T-helper 1 cell treated with Interleukin-12 subunit alpha and Interleukin-12 subunit beta and Interleukin-4 antibody, amounts not matched to agents 30 ng/mL and 1 ng/mL, for 36 hours (primary cell): ENCODE results near the gene KRTAP4-11. TPM values are rescaled to one million over a fixed set of nuclear protein-coding genes. Genes with fewer than 3 reads are reported as not detected.
"Not testable (repeated sequence)": the region's sequence is repeated elsewhere in the genome, so short reads cannot be mapped to it uniquely, and the experiment has no call there.

Experiments
- intact Hi-C: fragments of 100-400 bp; cut with micrococcal nuclease; formaldehyde crosslinking; loops from one replicate; pipeline ENCODE4 v1.15.1; 2024
- total RNA-seq: library from RNA; stranded (reverse); gene quantifications from 2 replicates; pipeline ENCODE4 v1.2.3, GENCODE V29; 2022

Gene KRTAP4-11
- total RNA-seq, 1 donor from 2014 or later, result not detected

GRCh38 chr17:41125064-41125463 is 6.9 kb upstream of the KRTAP4-11 start:
- intact Hi-C loops, result no loop called here

- intact Hi-C loops, result not testable (repeated sequence)
Observed at GRCh38 chr17:41123991-41124371, 5.8 kb upstream of the KRTAP4-11 start, which contains the start of gene KRTAP4-12. TSS of gene KRTAP4-12 (minus strand) at chr17:41124182. CDS start at chr17:41124122, 60 bp downstream.

- intact Hi-C loops, result not testable (repeated sequence)
Observed at GRCh38 chr17:41123292-41123990, 5.3 kb upstream of the KRTAP4-11 start.

DNA sequence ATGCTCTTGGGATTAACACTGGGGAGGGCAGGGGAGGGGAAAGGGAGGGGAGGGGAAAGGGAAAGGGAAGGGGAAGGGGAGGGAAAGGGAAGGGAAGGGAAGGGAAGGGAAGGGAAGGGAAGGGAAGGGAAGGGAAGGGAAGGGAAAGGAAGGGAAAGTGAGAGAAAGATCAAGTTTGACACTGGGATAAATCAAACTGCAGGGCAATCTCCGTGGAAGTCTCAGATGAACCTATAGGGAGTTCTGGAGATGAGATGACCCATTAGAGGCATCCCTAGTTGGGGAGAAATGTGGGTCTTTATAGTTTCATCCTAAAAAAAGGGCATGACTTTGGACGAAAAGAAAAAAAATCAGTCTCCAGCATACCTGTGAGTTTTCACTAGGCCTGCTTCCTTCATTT is 3.6 kb upstream of the KRTAP4-11 start:
- intact Hi-C loops, result no loop called here

DNA sequence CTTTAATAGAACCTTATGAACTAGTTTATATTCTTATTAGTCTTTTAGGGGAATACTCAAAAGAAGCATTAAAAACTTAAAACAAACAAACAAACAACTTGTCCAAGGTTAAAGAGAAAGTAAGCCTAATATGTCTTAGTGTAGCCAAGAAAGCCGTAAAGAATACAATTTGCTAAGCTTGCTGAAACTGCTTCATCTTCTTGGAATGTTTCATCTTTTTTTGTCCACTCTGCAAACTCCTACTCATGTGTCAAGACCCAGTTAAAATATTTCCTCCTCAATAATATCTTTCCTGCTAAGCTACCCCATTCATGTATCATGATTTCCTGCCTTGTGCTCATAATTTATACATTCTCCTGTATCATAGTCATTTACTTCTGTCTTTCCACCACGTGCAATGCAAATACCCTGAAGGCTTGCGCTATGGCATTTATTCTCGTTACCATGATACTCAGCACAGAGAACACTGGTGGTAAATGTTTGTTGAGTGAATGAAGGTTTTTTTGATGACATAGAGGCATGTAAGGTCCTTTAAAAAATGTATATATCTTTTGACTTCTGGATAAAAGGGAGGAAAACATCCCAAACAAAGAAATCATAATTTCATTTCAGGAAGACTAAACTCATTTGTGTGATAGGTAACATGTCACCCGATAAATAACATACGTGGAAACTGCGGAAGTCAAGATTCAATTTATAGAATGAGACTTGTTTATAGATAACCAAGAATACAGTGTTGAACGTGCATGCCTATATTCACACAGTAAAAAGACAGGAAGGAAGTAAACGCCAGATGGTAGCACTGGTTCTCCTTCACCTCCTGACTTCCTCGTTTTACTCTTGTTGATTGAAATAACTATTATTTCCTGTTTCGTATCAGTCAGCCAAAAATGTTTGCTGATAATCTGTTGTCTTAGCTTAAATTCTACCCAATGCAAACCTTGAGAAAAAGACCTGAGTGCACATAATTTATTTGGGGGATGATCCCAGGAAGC is 1.8 kb upstream of the KRTAP4-11 start:
- intact Hi-C loops, result not testable (repeated sequence)

- intact Hi-C loops, result no loop called here
Observed at GRCh38 chr17:41118721-41119120, 548 bp upstream of the KRTAP4-11 start.

DNA sequence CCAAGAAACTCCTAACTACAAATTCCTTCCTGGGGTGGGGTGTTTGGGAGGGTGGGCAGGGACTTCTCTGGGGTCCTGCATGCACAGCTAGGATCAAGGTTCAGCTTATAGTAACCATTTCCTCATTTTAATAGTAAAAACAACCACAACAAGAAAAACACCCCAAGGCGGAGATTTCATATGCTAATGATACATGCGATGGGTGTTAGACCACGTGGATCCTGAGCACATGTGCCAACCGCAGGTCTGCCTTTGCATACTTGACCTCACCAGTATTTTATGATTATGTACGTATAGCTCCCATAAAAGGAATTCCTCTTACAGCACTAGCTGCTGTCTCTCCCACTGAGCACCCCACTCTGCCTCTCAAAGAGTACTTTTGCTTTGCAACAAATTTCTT is 1.9 kb downstream of the KRTAP4-11 start:
- intact Hi-C loops, result no loop called here

DNA sequence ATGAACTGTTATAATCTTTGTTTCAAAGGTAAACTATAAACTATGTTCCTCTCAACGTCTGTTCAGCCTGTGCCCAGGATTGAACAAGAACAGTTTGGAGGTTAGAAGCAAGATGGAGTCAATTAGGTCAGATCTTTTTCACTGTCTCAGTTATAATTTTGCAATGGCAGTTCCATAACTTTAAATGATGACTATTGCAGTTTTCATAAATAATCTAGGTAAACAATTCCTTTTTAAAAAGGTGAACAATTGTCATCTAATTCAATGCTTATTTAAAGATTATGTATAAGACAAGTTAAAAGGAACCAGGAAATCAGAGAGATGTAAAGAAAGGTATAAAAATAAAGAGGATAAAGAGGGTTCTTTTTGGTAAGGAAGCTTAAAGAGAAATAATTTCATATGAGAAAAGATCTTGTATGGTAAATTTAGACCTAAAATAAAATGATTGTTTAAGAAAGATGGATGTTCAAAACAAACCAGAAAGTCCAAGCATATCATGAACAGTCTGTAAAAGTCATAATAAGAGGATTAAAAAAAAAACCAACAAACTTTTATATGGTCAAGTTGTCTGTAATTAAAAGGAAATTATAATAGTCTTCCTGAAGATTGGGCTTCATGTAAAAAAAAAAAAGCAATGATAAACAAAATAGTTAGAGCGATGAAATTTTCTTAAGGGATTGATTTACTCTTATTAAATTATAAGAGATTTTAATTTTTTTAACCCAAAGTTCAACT is 6.9 kb downstream of the KRTAP4-11 start:
- intact Hi-C loops, result no loop called here

GRCh38 chr17:41108728-41109386 is 9.3 kb downstream of the KRTAP4-11 start:
- intact Hi-C loops, result not testable (repeated sequence)

DNA sequence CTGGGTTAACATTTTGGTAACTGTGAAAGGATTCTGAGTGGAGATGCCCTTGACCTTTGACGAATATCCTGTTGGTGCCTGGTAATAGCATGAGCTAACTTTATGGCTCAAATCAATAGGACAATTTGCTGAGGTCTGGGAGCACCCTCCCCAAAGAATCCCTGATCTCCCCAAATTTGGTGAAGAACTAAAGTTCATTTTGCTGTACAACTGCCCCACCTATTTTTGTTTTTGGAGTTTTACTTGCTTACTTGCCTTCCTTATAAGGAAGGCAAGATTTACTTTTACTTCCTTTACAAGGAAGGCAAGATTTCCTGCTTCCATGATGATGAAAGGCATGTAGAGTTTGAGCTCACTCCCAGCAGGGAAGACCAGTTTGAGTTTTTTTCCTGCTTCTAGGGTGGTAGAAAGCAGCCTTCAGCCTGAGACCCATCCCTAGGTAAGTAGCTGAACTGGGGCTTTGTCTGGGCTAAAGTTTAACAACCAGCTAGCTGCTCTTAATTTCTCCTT is 10.2 kb downstream of the KRTAP4-11 start:
- intact Hi-C loops, result no loop called here

DNA sequence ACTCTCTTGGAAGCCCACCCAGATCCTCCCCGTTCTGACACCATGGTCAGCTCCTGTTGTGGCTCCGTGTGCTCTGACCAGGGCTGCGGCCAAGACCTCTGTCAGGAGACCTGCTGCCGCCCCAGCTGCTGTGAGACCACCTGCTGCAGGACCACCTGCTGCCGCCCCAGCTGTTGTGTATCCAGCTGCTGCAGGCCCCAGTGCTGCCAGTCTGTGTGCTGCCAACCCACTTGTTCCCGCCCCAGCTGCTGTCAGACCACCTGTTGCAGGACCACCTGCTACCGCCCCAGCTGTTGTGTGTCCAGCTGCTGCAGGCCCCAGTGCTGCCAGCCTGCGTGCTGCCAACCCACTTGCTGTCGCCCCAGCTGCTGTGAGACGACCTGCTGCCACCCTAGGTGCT is 12.8 kb downstream of the KRTAP4-11 start, which contains the start of gene KRTAP4-9:
Gene KRTAP4-9, plus strand, starts transcription at position 43 of the 400 bp plus-strand sequence. Its CDS starts 0 bp downstream, at position 43.
- intact Hi-C loops, result not testable (repeated sequence)

- intact Hi-C loops, result not testable (repeated sequence)
Observed at GRCh38 chr17:41104386-41105038, 13.7 kb downstream of the KRTAP4-11 start.

DNA sequence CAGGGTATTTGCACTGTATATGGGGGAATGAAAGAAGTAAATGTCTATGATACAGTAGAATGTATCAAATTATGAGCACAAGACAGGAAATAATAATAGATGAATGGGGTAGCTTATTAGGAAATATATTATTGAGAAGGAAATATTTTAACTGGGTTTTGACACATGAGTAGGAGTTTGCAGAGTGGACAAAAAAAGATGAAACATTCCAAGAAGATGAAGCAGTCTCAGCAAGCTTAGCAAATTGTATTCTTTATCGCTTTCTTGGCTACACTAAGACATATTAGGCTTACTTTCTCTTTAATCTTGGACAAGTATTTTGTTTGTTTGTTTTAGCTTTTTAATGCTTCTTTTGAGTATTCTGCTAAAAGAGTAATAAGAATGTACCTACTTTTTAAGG is 14.3 kb downstream of the KRTAP4-11 start:
- intact Hi-C loops, result no loop called here

DNA sequence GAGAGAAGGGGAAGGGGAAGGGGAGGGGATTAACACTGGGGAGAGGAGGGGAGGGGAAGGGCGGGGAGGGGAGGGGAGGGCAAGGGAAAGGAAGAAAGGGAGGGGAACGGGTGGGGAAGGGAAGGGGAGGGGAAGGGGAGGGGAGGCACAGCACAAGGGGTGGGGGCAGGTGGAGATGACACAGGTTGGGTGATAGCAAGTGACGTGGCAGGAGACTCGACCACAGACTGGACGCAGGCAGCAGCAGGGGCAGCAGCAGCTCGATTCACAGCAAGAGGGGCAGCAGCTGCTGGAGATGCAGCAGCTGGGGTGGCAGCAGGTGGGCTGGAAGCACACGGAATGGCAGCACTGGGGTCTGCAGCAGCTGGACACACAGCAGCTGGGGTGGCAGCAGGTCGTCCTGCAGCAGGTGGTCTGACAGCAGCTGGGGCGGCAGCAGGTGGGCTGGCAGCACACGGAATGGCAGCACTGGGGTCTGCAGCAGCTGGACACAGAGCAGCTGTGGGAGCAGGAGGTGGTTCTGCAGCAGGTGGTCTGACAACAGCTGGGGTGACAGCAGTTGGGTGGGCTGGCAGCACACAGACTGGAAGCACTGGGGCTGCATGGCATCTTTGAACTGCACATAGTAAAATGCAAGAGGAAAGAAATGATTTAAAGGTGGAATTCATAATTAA is 16.4 kb downstream of the KRTAP4-11 start, which contains the start of gene KRTAP4-16:
Gene KRTAP4-16, minus strand, starts transcription at position 624 of the 674 bp plus-strand sequence. Its CDS starts 0 bp downstream, at position 624.
- intact Hi-C loops, result no loop called here

- intact Hi-C loops, result not testable (repeated sequence)
Observed at GRCh38 chr17:41099682-41100480, 18.3 kb downstream of the KRTAP4-11 start.

- intact Hi-C loops, result no loop called here
Observed at GRCh38 chr17:41098481-41098880, 19.7 kb downstream of the KRTAP4-11 start.

GRCh38 chr17:41098042-41098441 is 20.1 kb downstream of the KRTAP4-11 start, which contains the start of gene KRTAP4-8:
TSS of gene KRTAP4-8 (minus strand) at chr17:41098142. CDS start at chr17:41098084, 58 bp downstream.
- intact Hi-C loops, result no loop called here

DNA sequence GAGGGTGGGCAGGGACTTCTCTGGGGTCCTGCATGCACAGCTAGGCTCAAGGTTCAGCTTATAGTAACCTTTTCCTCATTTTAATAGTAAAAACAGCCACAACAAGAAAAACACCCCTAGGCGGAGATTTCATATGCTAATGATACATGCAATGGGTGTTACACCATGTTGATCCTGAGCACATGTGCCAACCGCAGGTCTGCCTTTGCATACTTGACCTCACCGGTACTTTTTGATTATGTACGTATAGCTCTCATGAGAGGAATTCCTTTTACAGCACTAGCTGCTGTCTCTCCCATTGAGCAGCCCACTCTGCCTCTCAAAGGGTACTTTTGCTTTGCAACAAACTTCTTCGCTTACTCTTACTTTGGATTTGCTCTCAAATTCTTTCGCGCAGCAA is 22.1 kb downstream of the KRTAP4-11 start:
- intact Hi-C loops, result no loop called here
